Measurements from ENCODE around the gene TAF3. TPM values are rescaled to one million over a fixed set of nuclear protein-coding genes. Genes with fewer than 3 reads are reported as not detected.
"Not testable (repeated sequence)": the region's sequence is repeated elsewhere in the genome, so short reads cannot be mapped to it uniquely, and the experiment has no call there.

Gene TAF3
- total RNA-seq (10 to 100 TPM in 2 of 5 donors, 1 to 10 TPM in 3; 3.7 to 13.4 (median 6.5) TPM), polyA plus RNA-seq (10 to 100 TPM in 1 of 3 donors, 1 to 10 TPM in 2; 2.3 to 11.3 (median 4.4) TPM)
- long read RNA-seq, donor 1, full-length matches to known transcripts, result 1 of 1 reads
- long read RNA-seq, donor 1, partial matches to known transcripts, result 0 of 1 reads
- long read RNA-seq, donor 1, other reads (novel, unspliced or antisense), result 0 of 1 reads
- long read RNA-seq, donor 2, result 0 reads
- long read RNA-seq, donor 3, result 0 reads
- long read RNA-seq, donor 4, result 0 reads
- long read RNA-seq, donor 5, result 0 reads
- long read RNA-seq, donor 6, result 0 reads
- long read RNA-seq, donor 7, result 0 reads
- long read RNA-seq, donor 8, result 0 reads
- long read RNA-seq, donor 9, result 0 reads
- long read RNA-seq, donor 10, result 0 reads

- peak within 1 kb of the TSS; percentile 94 to 100 (median 99) for H3K4me3 ChIP-seq
- intact Hi-C loops (cut with DNase I; ENCODE audit: low total_unique reads), result no loop called here
- H3K9me3 ChIP-seq, result no peaks in the 10 kb centered on the region
- peaks cover 0 to 11% (median 8%) of the 10 kb centered on the region in 4 donors for H3K36me3 ChIP-seq
- H3K27ac ChIP-seq, result peak within 1 kb of the TSS; percentile 78 to 86 (median 79)
- WGBS, 5 donors, result 0% methylated on average over 45 to 77 of the region's 77 CpGs
- DNase-seq, result peak; percentile 95 to 97
- TF ChIP-seq POLR2AphosphoS5 (IDR thresholded peaks at IDR 0.05) (peak; percentile 77 to 97 (median 89)), CTCF (IDR thresholded peaks at IDR 0.05) (no peak), POLR2A (IDR thresholded peaks at IDR 0.05) (peak in 1 of 4 donors; percentile 67)
- peaks cover 10 to 37% (median 29%) of the 10 kb centered on the region in 4 donors for H3K4me1 ChIP-seq
- no peaks in the 10 kb centered on the region for H3K27me3 ChIP-seq
Measured at GRCh38 chr10:7818295-7819120, at the start of gene TAF3. Gene TAF3, plus strand, starts transcription at chr10:7818505. Its CDS starts 205 bp downstream, at chr10:7818710.

- peak; percentile 16 to 91 for DNase-seq
- no peaks in the 10 kb centered on the region for H3K9me3 ChIP-seq
- no peak for TF ChIP-seq EP300 (IDR thresholded peaks at IDR 0.05)
- TF ChIP-seq POLR2AphosphoS5 (IDR thresholded peaks at IDR 0.05), result peak in 1 of 3 donors; percentile 11
- intact Hi-C loops (cut with DNase I; ENCODE audit: low total_unique reads), result no loop called here
- H3K27ac ChIP-seq, result no peak overlapping the region
- H3K4me3 ChIP-seq, result no peak overlapping the region
- no peaks in the 10 kb centered on the region for H3K27me3 ChIP-seq
- H3K4me1 ChIP-seq, result peaks cover 0 to 15% (median 5%) of the 10 kb centered on the region in 4 donors
- WGBS, 5 donors, result 43 to 57% (median 53%) methylated on average over 10 of the region's 10 CpGs
- peaks cover 27 to 98% (median 95%) of the 10 kb centered on the region in 4 donors for H3K36me3 ChIP-seq
Measured at GRCh38 chr10:7773845-7774801, 44.2 kb upstream of the TAF3 start.

- peaks cover 0 to 15% (median 5%) of the 10 kb centered on the region in 4 donors for H3K4me1 ChIP-seq
- WGBS, 5 donors, result 94 to 98% (median 97%) methylated on average over 2 of the region's 2 CpGs
- TF ChIP-seq POLR2A (IDR thresholded peaks at IDR 0.05) (no peak), POLR2AphosphoS5 (IDR thresholded peaks at IDR 0.05) (no peak), EP300 (IDR thresholded peaks at IDR 0.05) (no peak), CTCF (IDR thresholded peaks at IDR 0.05) (no peak)
- H3K36me3 ChIP-seq, result peaks cover 35 to 97% (median 93%) of the 10 kb centered on the region in 4 donors
- no peaks in the 10 kb centered on the region for H3K27me3 ChIP-seq
- H3K9me3 ChIP-seq, result no peaks in the 10 kb centered on the region
- intact Hi-C loops (cut with DNase I; ENCODE audit: low total_unique reads), result no loop called here
- H3K4me3 ChIP-seq, result no peak overlapping the region
- no peak overlapping the region for H3K27ac ChIP-seq
- DNase-seq, result no peak
Measured at GRCh38 chr10:7776777-7777176, 41.5 kb upstream of the TAF3 start.

GRCh38 chr10:7782194-7782593, 36.1 kb upstream of the TAF3 start:
- H3K27me3 ChIP-seq; H3K27ac ChIP-seq; DNase-seq; intact Hi-C loops (cut with DNase I; ENCODE audit: low total_unique reads); H3K4me3 ChIP-seq; H3K9me3 ChIP-seq: not testable (repeated sequence)
- Histone ChIP-seq H3K36me3 (peaks cover 27 to 54% (median 51%) of the 10 kb centered on the region in 4 donors), H3K4me1 (peaks cover 6 to 32% (median 30%) of the 10 kb centered on the region in 4 donors)
- 90 to 93% (median 91%) methylated on average over 6 of the region's 6 CpGs for WGBS, 5 donors

Data from stomach (tissue), 19 donors.